K562 (cell line): ENCODE results near the gene CYP4V2. TPM values are rescaled to one million over a fixed set of nuclear protein-coding genes. Genes with fewer than 3 reads are reported as not detected.

ENCODE experiments used
- ATAC-seq: fragments of 200-7000 bp; cut with Tn5 transposase; 3 replicates; pipeline ENCODE4 v1.9.1; 2020; ENCODE audit warnings: moderate library complexity
- BruUV-seq: library from RNA; stranded (reverse); fragments of 400-500 nt; replicated peaks from 2 replicates; lab custom pipeline; 2021; lab: Mats Ljungman, UMichigan
- CTCF ChIA-PET: fragments of 300-600 bp; formaldehyde crosslinking; extraction: SDS; loops from one replicate; lab custom pipeline; 2021; ENCODE audit warnings: low intra/inter-chr PET ratio; lab: Yijun Ruan, JAX
- POLR2A ChIA-PET: fragments of 300-600, 350-650 bp; sonication (Branson Sonifier 250); formaldehyde crosslinking; extraction: SDS; loops from one replicate; lab custom pipeline; 2021; ENCODE audit warnings: antibody characterized with exemption, inconsistent platforms; lab: Yijun Ruan, JAX
- DNase-seq, 4 experiments: peaks; one replicate each; pipeline versions ENCODE4 v3.0.0 to v3.0.0-alpha.2; 2011 to 2018; ENCODE audit warnings: low spot score in 3 of 4, mixed read lengths in 3 of 4; ENCODE audit errors: extremely low read depth in 1 of 4
- FAIRE-seq: peaks from 2 replicates; lab custom pipeline; 2011; peaks lifted over from hg19 to GRCh38; lab: Jason Lieb, UNC
- H2AFZ ChIP-seq: 2 replicates; pipeline ENCODE4 v1.6.0; 2011; ENCODE audit warnings: low read depth, low read length, control low read depth, inconsistent platforms
- H3K27ac ChIP-seq: fragments of 200-600 bp; 3 replicates; pipeline ENCODE4 v1.8.0; 2011; ENCODE audit warnings: low read depth, mild to moderate bottlenecking, control low read depth, inconsistent platforms, low read length, moderate library complexity, mixed read lengths; ENCODE audit errors: extremely low read depth
- H3K27me3 ChIP-seq, 2 experiments: fragments of 300-600 bp in 1 of 2; 2 replicates in 1 of 2; 3 replicates in 1 of 2; pipeline versions ENCODE4 v1.6.0 to v1.8.0; 2011; ENCODE audit warnings: inconsistent platforms in 2 of 2, low read length in 2 of 2, mild to moderate bottlenecking in 1 of 2, mixed read lengths in 1 of 2, moderate library complexity in 1 of 2; ENCODE audit not compliant: control insufficient read depth in 2 of 2, insufficient read depth in 2 of 2
- H3K36me3 ChIP-seq: fragments of 300-600 bp; 3 replicates; pipeline ENCODE4 v1.8.0; 2011; ENCODE audit warnings: mild to moderate bottlenecking, low read length, inconsistent platforms; ENCODE audit not compliant: control insufficient read depth, insufficient read depth
- H3K4me1 ChIP-seq, 2 experiments: fragments of 200-600 bp in 1 of 2; replicated peaks in 1 of 2; 2 replicates in 1 of 2; 3 replicates in 1 of 2; pipeline versions ENCODE4 v1.5.1 to v1.8.0; 2011; ENCODE audit warnings: inconsistent platforms in 2 of 2, low read length in 2 of 2, mild to moderate bottlenecking in 1 of 2, mixed read lengths in 1 of 2, moderate library complexity in 1 of 2; ENCODE audit not compliant: control insufficient read depth in 2 of 2, insufficient read depth in 2 of 2
- H3K4me2 ChIP-seq: 2 replicates; pipeline ENCODE4 v1.6.1; 2011; ENCODE audit warnings: low read length, control low read depth, inconsistent platforms, mixed read lengths; ENCODE audit not compliant: insufficient read depth
- H3K4me3 ChIP-seq: fragments of 200-600 bp; sonication (generic), shearing (Covaris generic); 2 replicates; pipeline ENCODE4 v1.5.1; 2016; ENCODE audit warnings: control low read depth, inconsistent platforms
- H3K79me2 ChIP-seq: fragments of 200-600 bp; 3 replicates; pipeline ENCODE4 v1.8.0; 2011; ENCODE audit warnings: low read length, inconsistent platforms; ENCODE audit not compliant: control insufficient read depth, insufficient read depth
- H3K9ac ChIP-seq, 2 experiments: 2 replicates each; pipeline versions ENCODE4 v1.6.0 to v1.6.1; 2011; ENCODE audit warnings: low read depth in 2 of 2, low read length in 2 of 2, control low read depth in 1 of 2, inconsistent platforms in 1 of 2, mild to moderate bottlenecking in 1 of 2, mixed read lengths in 1 of 2; ENCODE audit not compliant: insufficient read depth in 1 of 2
- H3K9me1 ChIP-seq: one replicate; pipeline ENCODE4 v1.6.0; 2011; ENCODE audit warnings: inconsistent platforms, mild to moderate bottlenecking, low read length, moderate library complexity; ENCODE audit not compliant: control insufficient read depth, insufficient read depth
- H3K9me3 ChIP-seq: replicated peaks from 2 replicates; pipeline ENCODE4 v1.5.1; 2011; ENCODE audit warnings: low read depth, low read length, inconsistent platforms; ENCODE audit not compliant: control insufficient read depth, insufficient read depth
- H4K20me1 ChIP-seq: replicated peaks from 2 replicates; pipeline ENCODE4 v1.6.1; 2011; ENCODE audit warnings: low read length, inconsistent platforms, mixed read lengths; ENCODE audit not compliant: control insufficient read depth, insufficient read depth
- CREM ChIP-seq: IDR thresholded peaks from 2 replicates; pipeline ENCODE4 v1.6.1; 2014; ENCODE audit warnings: antibody characterized with exemption, low read depth
- HMGXB4 ChIP-seq: sonication (generic); formaldehyde crosslinking; IDR thresholded peaks from 2 replicates; pipeline ENCODE4 v1.8.1; 2023; ENCODE audit warnings: mild to moderate bottlenecking, missing genetic modification reagents
- HNRNPL ChIP-seq: fragments of 200-400 bp; formaldehyde crosslinking; IDR thresholded peaks from 2 replicates; pipeline ENCODE4 v1.6.1; 2017; ENCODE audit warnings: low read depth, mild to moderate bottlenecking, low read length
- NFIC ChIP-seq: fragments of 450-650 bp; IDR thresholded peaks from 2 replicates; pipeline ENCODE4 v1.6.1; 2017; ENCODE audit warnings: mild to moderate bottlenecking, inconsistent platforms
- NFIX ChIP-seq: fragments of 250-450 bp; sonication (Bioruptor Pico); IDR thresholded peaks from 2 replicates; pipeline ENCODE4 v1.4.0; 2020; ENCODE audit warnings: low read depth, mild to moderate bottlenecking, moderate library complexity
- WGBS: fragments of 100-300 bp; shearing (Covaris generic); methylation state at CpG from one replicate; pipeline ENCODE4 v1.1.6; 2016; ENCODE audit warnings: low coverage, mixed read lengths; ENCODE audit not compliant: insufficient coverage; ENCODE audit errors: missing lambda C conversion rate; 5-methylcytosine and 5-hydroxymethylcytosine counted together
- in situ Hi-C: fragments of 300-500 bp; cut with MboI; formaldehyde crosslinking; loops from 4 replicates; pipeline ENCODE4 v1.15.0; 2018; ENCODE audit warnings: inconsistent platforms, mixed read lengths
- intact Hi-C: fragments of 100-400 bp; cut with micrococcal nuclease; formaldehyde crosslinking; loops from 2 replicates; pipeline ENCODE4 v1.14.2; 2022
- polyA plus RNA-seq, 8 experiments: library from polyadenylated mRNA; depleted of rRNA in 4 of 8; stranded (reverse) in 5 of 8; unstranded in 3 of 8; fragments of >200 nt; fragmentation: Nextera tagmentation in 2 of 8; fragmentation: Illumina TruSeq in 1 of 8; extraction: Ambion mirVana in 2 of 8; extraction: Trizol in 1 of 8; gene quantifications; 2 replicates each; pipeline versions ENCODE4 v1.2.1 to v1.2.3, GENCODE V29; 2011 to 2014; ENCODE audit warnings: inconsistent platforms in 1 of 8, missing spikeins in 1 of 8
- total RNA-seq, 7 experiments: library from RNA; depleted of rRNA in 6 of 7; stranded (reverse); fragments of >200 nt in 6 of 7; fragmentation: Illumina TruSeq in 2 of 7; extraction: Trizol in 2 of 7; gene quantifications; 2 replicates each; pipeline versions ENCODE4 v1.2.1 to v1.2.3, GENCODE V29; 2011 to 2021; ENCODE audit warnings: low replicate concordance in 1 of 7

Gene CYP4V2
- total and polyA plus RNA-seq, 9 of the 15 experiments (the other 6 are each of a cell fraction or from before 2014, with no cell fraction given) = 1.1 to 8.3 (median 3.9) TPM

- TF ChIP-seq HNRNPL = no peak
Observed at GRCh38 chr4:186205156-186205555, 13.8 kb downstream of the CYP4V2 start (continued).

GRCh38 chr4:186216465-186217024, 25.2 kb downstream of the CYP4V2 start:
- Histone ChIP-seq H3K9me3 (no peaks in the 10 kb centered on the region), H4K20me1 (no peaks in the 10 kb centered on the region), H3K4me1 (no peaks in the 10 kb centered on the region), H3K27ac (no peak overlapping the region), H3K9me1 (no peaks in the 10 kb centered on the region), H3K4me3 (no peak overlapping the region), H3K4me2 (no peak overlapping the region), H2AFZ (no peak overlapping the region), H3K36me3 (no peaks in the 10 kb centered on the region), H3K27me3 (no peaks in the 10 kb centered on the region; a peak in 1 of 5 replicates), H3K79me2 (no peaks in the 10 kb centered on the region), H3K9ac (no peak overlapping the region)
- no TSS peak for BruUV-seq
- WGBS = 3% methylated on average over 8 of the region's 8 CpGs
- CTCF ChIA-PET = no interaction called here
- POLR2A ChIA-PET = no interaction called here
- peak; percentile 68 for TF ChIP-seq NFIX (CRISPR knock-in tag)
- peak; percentile 94 for TF ChIP-seq NFIC
- no peak for TF ChIP-seq HMGXB4 (CRISPR knock-in tag)
- no peak for TF ChIP-seq CREM
- in situ Hi-C loops = no loop called here
- DNase-seq = no peak
- intact Hi-C loops = no loop called here
- ATAC-seq = no peak
- no peak for FAIRE-seq
